Upper lobe of left lung (tissue), 4 donors: ENCODE results near the gene TMEM250.

Source experiments
- CTCF ChIP-seq, 6 experiments: fragments of 450-650 bp in 4 of 6; fragments of 200-600 bp in 2 of 6; sonication (generic) in 2 of 6; IDR thresholded peaks; one replicate each; pipeline ENCODE4 v1.5.1; 2016 to 2019; ENCODE audit warnings: antibody characterized with exemption in 6 of 6
- POLR2A ChIP-seq, 4 donors: fragments of 450-650 bp; IDR thresholded peaks; one replicate each; pipeline ENCODE4 v1.5.1; 2016 to 2017; ENCODE audit warnings: antibody characterized with exemption in 4 of 4, mild to moderate bottlenecking in 2 of 4
- POLR2AphosphoS5 ChIP-seq, 2 donors: sonication (generic); formaldehyde crosslinking; IDR thresholded peaks; one replicate each; pipeline ENCODE4 v1.5.1; 2017; ENCODE audit warnings: antibody characterized with exemption in 2 of 2

- no peak for TF ChIP-seq CTCF (IDR thresholded peaks at IDR 0.05)
- TF ChIP-seq POLR2A (IDR thresholded peaks at IDR 0.05) = no peak
- TF ChIP-seq POLR2AphosphoS5 (IDR thresholded peaks at IDR 0.05) = peak in 1 of 2 donors; percentile 18
Observed at GRCh38 chr9:136081113-136081825, 37.4 kb downstream of the TMEM250 start.
